ENCODE measurements around the gene DYRK3.

DNA sequence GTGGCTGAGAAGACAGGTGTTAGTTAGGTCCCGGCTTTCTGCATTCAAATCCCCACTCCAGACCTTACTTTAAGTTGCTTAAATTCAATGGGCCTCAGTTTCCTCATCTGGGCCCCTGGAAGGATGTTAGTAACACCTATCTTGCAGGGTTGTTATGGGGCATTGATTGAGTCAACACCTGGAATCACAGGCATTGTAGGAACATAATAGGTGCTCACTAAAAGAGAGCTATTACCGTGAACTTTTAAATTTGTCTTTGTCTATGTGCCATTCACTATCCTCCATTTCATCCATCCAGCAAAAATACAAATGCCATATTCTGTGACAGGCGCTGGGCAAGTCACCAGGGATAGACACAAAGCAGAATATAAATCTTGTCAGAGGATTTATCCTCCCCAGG lies 38.9 kb downstream of the DYRK3 start:
- TF ChIP-seq POLR2AphosphoS5 (IDR thresholded peaks at IDR 0.05), result no peak
- TF ChIP-seq, protein P1, sequence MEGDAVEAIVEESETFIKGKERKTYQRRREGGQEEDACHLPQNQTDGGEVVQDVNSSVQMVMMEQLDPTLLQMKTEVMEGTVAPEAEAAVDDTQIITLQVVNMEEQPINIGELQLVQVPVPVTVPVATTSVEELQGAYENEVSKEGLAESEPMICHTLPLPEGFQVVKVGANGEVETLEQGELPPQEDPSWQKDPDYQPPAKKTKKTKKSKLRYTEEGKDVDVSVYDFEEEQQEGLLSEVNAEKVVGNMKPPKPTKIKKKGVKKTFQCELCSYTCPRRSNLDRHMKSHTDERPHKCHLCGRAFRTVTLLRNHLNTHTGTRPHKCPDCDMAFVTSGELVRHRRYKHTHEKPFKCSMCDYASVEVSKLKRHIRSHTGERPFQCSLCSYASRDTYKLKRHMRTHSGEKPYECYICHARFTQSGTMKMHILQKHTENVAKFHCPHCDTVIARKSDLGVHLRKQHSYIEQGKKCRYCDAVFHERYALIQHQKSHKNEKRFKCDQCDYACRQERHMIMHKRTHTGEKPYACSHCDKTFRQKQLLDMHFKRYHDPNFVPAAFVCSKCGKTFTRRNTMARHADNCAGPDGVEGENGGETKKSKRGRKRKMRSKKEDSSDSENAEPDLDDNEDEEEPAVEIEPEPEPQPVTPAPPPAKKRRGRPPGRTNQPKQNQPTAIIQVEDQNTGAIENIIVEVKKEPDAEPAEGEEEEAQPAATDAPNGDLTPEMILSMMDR (IDR thresholded peaks at IDR 0.05), result no peak
